HepG2 (cell line): ENCODE data around the gene UBXN1. TPM values are rescaled to one million over a fixed set of nuclear protein-coding genes. Genes with fewer than 3 reads are reported as not detected.

Experiments used
- AHR ChIP-seq: IDR thresholded peaks from 2 replicates; pipeline ENCODE4 v1.6.1; 2018; ENCODE audit warnings: missing genetic modification reagents, missing compliant biosample characterization
- DR1 ChIP-seq: sonication (generic); formaldehyde crosslinking; IDR thresholded peaks from 2 replicates; pipeline ENCODE4 v1.8.0; 2021; ENCODE audit warnings: mild to moderate bottlenecking, missing genetic modification reagents, inconsistent platforms
- GTF2F1 ChIP-seq: fragments of 150-350 bp; IDR thresholded peaks from 2 replicates; pipeline ENCODE4 v1.6.1; 2014; ENCODE audit warnings: low read length
- JUNB ChIP-seq: sonication (generic); formaldehyde crosslinking; IDR thresholded peaks from 2 replicates; pipeline ENCODE4 v1.8.0; 2022; ENCODE audit warnings: missing genetic modification reagents, mild to moderate bottlenecking, borderline replicate concordance
- KLF12 ChIP-seq: sonication (generic); formaldehyde crosslinking; IDR thresholded peaks from 2 replicates; pipeline ENCODE4 v1.4.0; 2020; ENCODE audit warnings: missing genetic modification reagents, borderline replicate concordance
- MAZ ChIP-seq, 2 experiments: sonication (generic) in 1 of 2; formaldehyde crosslinking in 1 of 2; IDR thresholded peaks; 2 replicates each; pipeline versions ENCODE4 v1.5.0 to v1.6.1; 2012 to 2020; ENCODE audit warnings: low read depth in 2 of 2, mild to moderate bottlenecking in 2 of 2, borderline replicate concordance in 1 of 2, improper control_type of control experiment in 1 of 2, low read length in 1 of 2, missing genetic modification reagents in 1 of 2, moderate library complexity in 1 of 2
- MIXL1 ChIP-seq: IDR thresholded peaks from 2 replicates; pipeline ENCODE4 v1.6.1; 2016
- PHF8 ChIP-seq: sonication (generic); formaldehyde crosslinking; IDR thresholded peaks from 2 replicates; pipeline ENCODE4 v1.5.0; 2020; ENCODE audit warnings: missing genetic modification reagents
- RARG ChIP-seq: sonication (generic); formaldehyde crosslinking; IDR thresholded peaks from 2 replicates; pipeline ENCODE4 v1.4.0; 2020; ENCODE audit warnings: low read depth, mild to moderate bottlenecking, missing genetic modification reagents
- SPEN ChIP-seq: sonication (generic); formaldehyde crosslinking; IDR thresholded peaks from 2 replicates; pipeline ENCODE4 v1.5.1; 2020; ENCODE audit warnings: low read depth, mild to moderate bottlenecking, missing genetic modification reagents
- TAF15 ChIP-seq: fragments of 200-400 bp; formaldehyde crosslinking; IDR thresholded peaks from one replicate; pipeline ENCODE4 v1.6.1; 2018; ENCODE audit warnings: mild to moderate bottlenecking, low read depth, low read length; ENCODE audit not compliant: poor library complexity, severe bottlenecking
- TBL1XR1 ChIP-seq: fragments of 150-350 bp; IDR thresholded peaks from 2 replicates; pipeline ENCODE4 v1.6.1; 2014; ENCODE audit warnings: borderline replicate concordance, low read length; ENCODE audit not compliant: partially characterized antibody
- ZNF207 ChIP-seq: fragments of 450-650 bp; IDR thresholded peaks from 2 replicates; pipeline ENCODE4 v1.6.1; 2016; ENCODE audit warnings: antibody characterized with exemption, borderline replicate concordance
- ZNF589 ChIP-seq: sonication (generic); formaldehyde crosslinking; conservative IDR thresholded peaks from 2 replicates; pipeline ENCODE4 v1.8.0; 2022; ENCODE audit warnings: mild to moderate bottlenecking, moderate library complexity, missing genetic modification reagents
- ZNF766 ChIP-seq: sonication (generic); formaldehyde crosslinking; IDR thresholded peaks from 2 replicates; pipeline ENCODE4 v1.5.0; 2020; ENCODE audit warnings: missing genetic modification reagents, borderline replicate concordance
- ZNF816 ChIP-seq: sonication (generic); formaldehyde crosslinking; IDR thresholded peaks from 2 replicates; pipeline ENCODE4 v1.8.0; 2022; ENCODE audit warnings: missing genetic modification reagents, mild to moderate bottlenecking, borderline replicate concordance
- polyA plus RNA-seq, 8 experiments: library from polyadenylated mRNA; depleted of rRNA in 3 of 8; stranded (reverse) in 7 of 8; unstranded in 1 of 8; fragments of >200 nt; fragmentation: Illumina TruSeq in 4 of 8; extraction: Trizol in 4 of 8; gene quantifications; 2 replicates each; pipeline versions ENCODE4 v1.2.1 to v1.2.3, GENCODE V29; 2011 to 2016; ENCODE audit warnings: low read depth in 4 of 8, missing spikeins in 1 of 8, mixed read lengths in 1 of 8; ENCODE audit not compliant: insufficient read depth in 1 of 8
- total RNA-seq, 5 experiments: library from RNA; depleted of rRNA; stranded (reverse); fragments of >200 nt; fragmentation: Illumina TruSeq; extraction: Trizol; gene quantifications; 2 replicates each; pipeline ENCODE4 v1.2.3, GENCODE V29; 2016; ENCODE audit warnings: low read depth in 1 of 5
- TF ChIP-seq, protein P1 (sequence below): sonication (generic); formaldehyde crosslinking; conservative IDR thresholded peaks from 2 replicates; pipeline ENCODE4 v1.5.0; 2020; ENCODE audit warnings: missing genetic modification reagents
- TF ChIP-seq, protein P2 (sequence below): sonication (generic); formaldehyde crosslinking; IDR thresholded peaks from 2 replicates; pipeline ENCODE4 v1.8.0; 2022; ENCODE audit warnings: missing genetic modification reagents, low read depth, mild to moderate bottlenecking, borderline replicate concordance
- TF ChIP-seq, protein P3 (sequence below): sonication (generic); formaldehyde crosslinking; IDR thresholded peaks from 2 replicates; pipeline ENCODE4 v1.4.0; 2020; ENCODE audit warnings: mild to moderate bottlenecking, missing genetic modification reagents, borderline replicate concordance
- TF ChIP-seq, protein P4 (sequence below): sonication (generic); formaldehyde crosslinking; IDR thresholded peaks from 2 replicates; pipeline ENCODE4 v1.4.0; 2020; ENCODE audit warnings: missing genetic modification reagents

Gene UBXN1
- total and polyA plus RNA-seq, 2 of the 13 experiments (the other 11 are each of a cell fraction or from before 2014, with no cell fraction given), result 47.5 to 52.4 TPM

DNA sequence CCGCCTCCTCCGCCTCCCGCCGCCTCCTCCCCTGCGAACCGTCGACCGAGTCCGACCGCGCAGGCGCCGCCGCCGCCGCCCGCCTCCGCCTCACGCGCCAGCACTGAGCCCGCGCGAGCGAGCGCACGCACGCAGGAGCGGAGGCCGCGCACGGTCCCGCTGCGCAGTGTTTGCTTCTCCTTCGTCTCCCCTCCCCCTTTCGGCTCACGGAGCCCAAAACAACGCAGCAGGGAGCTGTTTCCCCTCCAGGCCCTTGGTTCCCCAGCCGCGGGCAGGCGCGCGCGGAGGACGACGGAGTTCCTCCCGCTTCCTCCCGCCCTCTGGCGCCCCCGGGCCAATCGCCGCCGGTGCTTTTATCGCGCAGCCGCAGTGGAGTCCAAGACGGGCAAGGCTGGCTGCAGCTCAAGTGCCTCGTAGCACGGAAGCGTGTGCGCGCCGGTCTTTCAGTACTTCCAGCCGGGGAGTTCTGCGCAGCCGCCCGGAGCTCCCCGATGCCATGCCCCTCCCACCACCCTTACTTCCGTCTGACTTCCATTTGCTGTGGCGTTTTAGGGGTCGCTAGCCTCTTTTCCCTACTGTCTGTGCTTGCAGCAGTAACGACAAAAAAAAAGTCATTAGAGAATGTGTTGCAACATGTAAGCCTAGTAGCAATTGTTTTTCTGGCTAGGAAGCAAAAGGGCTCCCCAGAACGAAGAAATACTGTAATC, 48.4 kb upstream of the UBXN1 start, which contains the start of gene HNRNPUL2 (continued):
- TF ChIP-seq MAZ (IDR thresholded peaks at IDR 0.05; ENCODE audit: borderline replicate concordance, low read depth, low read length), result peak; percentile 48; the same call in 1 of the 2 replicates
- TF ChIP-seq MAZ (CRISPR knock-in tag; IDR thresholded peaks at IDR 0.05; ENCODE audit: low read depth), result peak; percentile 95; the same call in 1 of the 2 replicates
- no peak; the same call in 1 of the 2 replicates for TF ChIP-seq JUNB (CRISPR knock-in tag)
- peak; percentile 83; the same call in 1 of the 2 replicates for TF ChIP-seq DR1 (CRISPR knock-in tag)
- TF ChIP-seq, protein P1, sequence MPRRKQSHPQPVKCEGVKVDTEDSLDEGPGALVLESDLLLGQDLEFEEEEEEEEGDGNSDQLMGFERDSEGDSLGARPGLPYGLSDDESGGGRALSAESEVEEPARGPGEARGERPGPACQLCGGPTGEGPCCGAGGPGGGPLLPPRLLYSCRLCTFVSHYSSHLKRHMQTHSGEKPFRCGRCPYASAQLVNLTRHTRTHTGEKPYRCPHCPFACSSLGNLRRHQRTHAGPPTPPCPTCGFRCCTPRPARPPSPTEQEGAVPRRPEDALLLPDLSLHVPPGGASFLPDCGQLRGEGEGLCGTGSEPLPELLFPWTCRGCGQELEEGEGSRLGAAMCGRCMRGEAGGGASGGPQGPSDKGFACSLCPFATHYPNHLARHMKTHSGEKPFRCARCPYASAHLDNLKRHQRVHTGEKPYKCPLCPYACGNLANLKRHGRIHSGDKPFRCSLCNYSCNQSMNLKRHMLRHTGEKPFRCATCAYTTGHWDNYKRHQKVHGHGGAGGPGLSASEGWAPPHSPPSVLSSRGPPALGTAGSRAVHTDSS, result 0 out of 2 replicates have a peak, but pooled peaks have one; percentile 75
- peak; percentile 32; the same call in 1 of the 2 replicates for TF ChIP-seq GTF2F1
- TF ChIP-seq, protein P2, sequence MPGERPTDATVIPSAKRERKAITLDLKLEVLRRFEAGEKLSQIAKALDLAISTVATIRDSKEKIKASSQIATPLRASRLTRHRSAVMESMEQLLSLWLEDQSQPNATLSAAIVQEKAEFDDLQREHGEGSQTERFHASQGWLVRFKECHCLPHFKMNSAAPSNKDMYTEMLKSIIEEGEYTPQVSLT, result no peak; the same call in 1 of the 2 replicates
- TF ChIP-seq ZNF589 (CRISPR knock-in tag), result peak; percentile 79; the same call in 1 of the 2 replicates
- peak; percentile 95 for TF ChIP-seq SPEN (CRISPR knock-in tag)
- TF ChIP-seq TBL1XR1, result no peak
- TF ChIP-seq, protein P3, sequence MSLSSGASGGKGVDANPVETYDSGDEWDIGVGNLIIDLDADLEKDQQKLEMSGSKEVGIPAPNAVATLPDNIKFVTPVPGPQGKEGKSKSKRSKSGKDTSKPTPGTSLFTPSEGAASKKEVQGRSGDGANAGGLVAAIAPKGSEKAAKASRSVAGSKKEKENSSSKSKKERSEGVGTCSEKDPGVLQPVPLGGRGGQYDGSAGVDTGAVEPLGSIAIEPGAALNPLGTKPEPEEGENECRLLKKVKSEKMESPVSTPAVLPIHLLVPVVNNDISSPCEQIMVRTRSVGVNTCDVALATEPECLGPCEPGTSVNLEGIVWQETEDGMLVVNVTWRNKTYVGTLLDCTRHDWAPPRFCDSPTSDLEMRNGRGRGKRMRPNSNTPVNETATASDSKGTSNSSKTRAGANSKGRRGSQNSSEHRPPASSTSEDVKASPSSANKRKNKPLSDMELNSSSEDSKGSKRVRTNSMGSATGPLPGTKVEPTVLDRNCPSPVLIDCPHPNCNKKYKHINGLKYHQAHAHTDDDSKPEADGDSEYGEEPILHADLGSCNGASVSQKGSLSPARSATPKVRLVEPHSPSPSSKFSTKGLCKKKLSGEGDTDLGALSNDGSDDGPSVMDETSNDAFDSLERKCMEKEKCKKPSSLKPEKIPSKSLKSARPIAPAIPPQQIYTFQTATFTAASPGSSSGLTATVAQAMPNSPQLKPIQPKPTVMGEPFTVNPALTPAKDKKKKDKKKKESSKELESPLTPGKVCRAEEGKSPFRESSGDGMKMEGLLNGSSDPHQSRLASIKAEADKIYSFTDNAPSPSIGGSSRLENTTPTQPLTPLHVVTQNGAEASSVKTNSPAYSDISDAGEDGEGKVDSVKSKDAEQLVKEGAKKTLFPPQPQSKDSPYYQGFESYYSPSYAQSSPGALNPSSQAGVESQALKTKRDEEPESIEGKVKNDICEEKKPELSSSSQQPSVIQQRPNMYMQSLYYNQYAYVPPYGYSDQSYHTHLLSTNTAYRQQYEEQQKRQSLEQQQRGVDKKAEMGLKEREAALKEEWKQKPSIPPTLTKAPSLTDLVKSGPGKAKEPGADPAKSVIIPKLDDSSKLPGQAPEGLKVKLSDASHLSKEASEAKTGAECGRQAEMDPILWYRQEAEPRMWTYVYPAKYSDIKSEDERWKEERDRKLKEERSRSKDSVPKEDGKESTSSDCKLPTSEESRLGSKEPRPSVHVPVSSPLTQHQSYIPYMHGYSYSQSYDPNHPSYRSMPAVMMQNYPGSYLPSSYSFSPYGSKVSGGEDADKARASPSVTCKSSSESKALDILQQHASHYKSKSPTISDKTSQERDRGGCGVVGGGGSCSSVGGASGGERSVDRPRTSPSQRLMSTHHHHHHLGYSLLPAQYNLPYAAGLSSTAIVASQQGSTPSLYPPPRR, result peak; percentile 53; the same call in 1 of the 2 replicates
- peak; percentile 83 for TF ChIP-seq PHF8 (CRISPR knock-in tag)
- TF ChIP-seq ZNF207, result no peak
- no peak for TF ChIP-seq RARG (CRISPR knock-in tag)
- TF ChIP-seq, protein P4, sequence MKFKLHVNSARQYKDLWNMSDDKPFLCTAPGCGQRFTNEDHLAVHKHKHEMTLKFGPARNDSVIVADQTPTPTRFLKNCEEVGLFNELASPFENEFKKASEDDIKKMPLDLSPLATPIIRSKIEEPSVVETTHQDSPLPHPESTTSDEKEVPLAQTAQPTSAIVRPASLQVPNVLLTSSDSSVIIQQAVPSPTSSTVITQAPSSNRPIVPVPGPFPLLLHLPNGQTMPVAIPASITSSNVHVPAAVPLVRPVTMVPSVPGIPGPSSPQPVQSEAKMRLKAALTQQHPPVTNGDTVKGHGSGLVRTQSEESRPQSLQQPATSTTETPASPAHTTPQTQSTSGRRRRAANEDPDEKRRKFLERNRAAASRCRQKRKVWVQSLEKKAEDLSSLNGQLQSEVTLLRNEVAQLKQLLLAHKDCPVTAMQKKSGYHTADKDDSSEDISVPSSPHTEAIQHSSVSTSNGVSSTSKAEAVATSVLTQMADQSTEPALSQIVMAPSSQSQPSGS (CRISPR knock-in tag), result peak; percentile 78; the same call in 1 of the 2 replicates
- peak; percentile 22; the same call in 1 of the 2 replicates for TF ChIP-seq ZNF816
- no peak; the same call in 1 of the 2 replicates for TF ChIP-seq AHR (CRISPR knock-in tag)
- TF ChIP-seq TAF15, result no peak
- peak; percentile 95 for TF ChIP-seq ZNF766
- TF ChIP-seq KLF12 (CRISPR knock-in tag), result peak; percentile 91; the same call in 1 of the 2 replicates
- TF ChIP-seq MIXL1 (CRISPR knock-in tag), result 0 out of 2 replicates have a peak, but pooled peaks have one; percentile 13
